Measurements from ENCODE around the gene DOP1A. TPM values are rescaled to one million over a fixed set of nuclear protein-coding genes. Genes with fewer than 3 reads are reported as not detected.

Gene DOP1A
- total and polyA plus RNA-seq, 2 of the 13 experiments (the other 11 are each of a cell fraction or from before 2014, with no cell fraction given), result 5.2 to 16.7 TPM

DNA sequence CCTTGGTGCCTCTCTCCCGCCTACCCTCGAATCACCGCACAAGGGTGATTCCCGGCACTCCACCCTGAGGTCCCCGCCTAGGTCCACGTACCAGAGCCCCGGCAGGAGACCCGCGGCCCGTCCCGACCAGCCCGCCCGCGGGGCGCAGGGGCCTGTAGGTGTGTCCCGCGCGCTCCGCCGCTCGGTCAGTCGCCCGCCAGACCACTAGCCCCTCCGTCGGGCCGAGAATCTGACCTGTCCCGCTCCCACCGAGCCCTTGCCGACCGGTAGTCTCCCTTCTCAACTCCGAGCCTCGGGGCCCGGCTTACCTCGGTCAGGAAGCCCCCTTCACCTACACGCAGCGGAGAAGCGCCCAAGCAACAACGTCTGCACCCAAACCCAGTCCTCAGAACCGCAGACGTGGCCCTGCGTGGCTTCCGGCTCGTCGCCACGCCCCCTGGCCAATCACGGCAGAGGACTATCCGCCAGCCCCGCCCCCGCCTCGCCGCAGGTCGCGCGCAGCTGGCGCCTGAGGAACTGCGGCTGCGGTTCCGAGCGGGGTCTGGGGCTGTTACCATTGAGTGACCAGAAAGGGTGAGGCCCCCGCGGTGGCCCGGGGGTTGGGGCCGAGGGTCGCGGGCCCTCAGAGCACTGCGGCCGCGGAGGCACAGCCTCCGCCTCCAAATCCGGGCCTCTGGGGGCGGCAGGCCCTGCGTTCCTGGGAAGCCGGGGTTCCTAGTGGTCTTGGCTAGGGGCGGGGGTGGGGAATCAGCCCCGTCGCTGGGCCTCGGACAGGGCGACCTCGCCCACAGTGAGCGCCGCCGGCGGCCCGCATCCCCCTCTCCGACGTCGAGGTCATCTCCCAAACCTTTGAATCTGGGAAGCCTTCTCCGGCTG lies 125.6 kb downstream of the DOP1A start, which contains the start of the genes PGM3 and RWDD2A (continued):
- no peak for TF ChIP-seq ARID2 (CRISPR knock-in tag; IDR thresholded peaks at IDR 0.05; ENCODE audit: borderline replicate concordance)
- TF ChIP-seq ZSCAN25 (CRISPR knock-in tag; IDR thresholded peaks at IDR 0.05), result peak; percentile 60; the same call in 1 of the 2 replicates
- no peak for TF ChIP-seq FOXM1 (CRISPR knock-in tag; IDR thresholded peaks at IDR 0.05)
- no peak for TF ChIP-seq SOX6 (IDR thresholded peaks at IDR 0.05)
- TF ChIP-seq SOX6 (CRISPR knock-in tag; IDR thresholded peaks at IDR 0.05), result peak; percentile 33
- TF ChIP-seq, protein P1, sequence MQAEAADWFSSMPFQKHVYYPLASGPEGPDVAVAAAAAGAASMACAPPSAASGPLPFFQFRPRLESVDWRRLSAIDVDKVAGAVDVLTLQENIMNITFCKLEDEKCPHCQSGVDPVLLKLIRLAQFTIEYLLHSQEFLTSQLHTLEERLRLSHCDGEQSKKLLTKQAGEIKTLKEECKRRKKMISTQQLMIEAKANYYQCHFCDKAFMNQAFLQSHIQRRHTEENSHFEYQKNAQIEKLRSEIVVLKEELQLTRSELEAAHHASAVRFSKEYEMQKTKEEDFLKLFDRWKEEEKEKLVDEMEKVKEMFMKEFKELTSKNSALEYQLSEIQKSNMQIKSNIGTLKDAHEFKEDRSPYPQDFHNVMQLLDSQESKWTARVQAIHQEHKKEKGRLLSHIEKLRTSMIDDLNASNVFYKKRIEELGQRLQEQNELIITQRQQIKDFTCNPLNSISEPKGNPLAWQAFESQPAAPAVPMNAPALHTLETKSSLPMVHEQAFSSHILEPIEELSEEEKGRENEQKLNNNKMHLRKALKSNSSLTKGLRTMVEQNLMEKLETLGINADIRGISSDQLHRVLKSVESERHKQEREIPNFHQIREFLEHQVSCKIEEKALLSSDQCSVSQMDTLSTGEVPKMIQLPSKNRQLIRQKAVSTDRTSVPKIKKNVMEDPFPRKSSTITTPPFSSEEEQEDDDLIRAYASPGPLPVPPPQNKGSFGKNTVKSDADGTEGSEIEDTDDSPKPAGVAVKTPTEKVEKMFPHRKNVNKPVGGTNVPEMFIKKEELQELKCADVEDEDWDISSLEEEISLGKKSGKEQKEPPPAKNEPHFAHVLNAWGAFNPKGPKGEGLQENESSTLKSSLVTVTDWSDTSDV (CRISPR knock-in tag; IDR thresholded peaks at IDR 0.05), result peak; percentile 90; the same call in 1 of the 2 replicates
- TF ChIP-seq ZNF772 (CRISPR knock-in tag; IDR thresholded peaks at IDR 0.05), result peak; percentile 79; the same call in 1 of the 2 replicates
- peak; percentile 98 for TF ChIP-seq PHF8 (CRISPR knock-in tag; IDR thresholded peaks at IDR 0.05)
- TF ChIP-seq GFI1 (CRISPR knock-in tag; IDR thresholded peaks at IDR 0.05; ENCODE audit: borderline replicate concordance), result peak; percentile 73; the same call in 1 of the 2 replicates
- TF ChIP-seq ZNF121 (CRISPR knock-in tag; IDR thresholded peaks at IDR 0.05), result peak; percentile 77
- peak; percentile 56; the same call in 1 of the 2 replicates for TF ChIP-seq SNAPC2 (CRISPR knock-in tag; IDR thresholded peaks at IDR 0.05)
- TF ChIP-seq ZNF766 (CRISPR knock-in tag; IDR thresholded peaks at IDR 0.05; ENCODE audit: borderline replicate concordance), result peak; percentile 62; the same call in 1 of the 2 replicates
- TF ChIP-seq ZNF598 (CRISPR knock-in tag; IDR thresholded peaks at IDR 0.05; ENCODE audit: borderline replicate concordance), result peak; percentile 50; the same call in 1 of the 2 replicates
- TF ChIP-seq ZSCAN30 (CRISPR knock-in tag; IDR thresholded peaks at IDR 0.05), result 0 out of 2 replicates have a peak, but pooled peaks have one; percentile 52
- 0 out of 2 replicates have a peak, but pooled peaks have one; percentile 24 for TF ChIP-seq RXRB (CRISPR knock-in tag; IDR thresholded peaks at IDR 0.05; ENCODE audit: borderline replicate concordance)
- TF ChIP-seq ZNF879 (CRISPR knock-in tag; IDR thresholded peaks at IDR 0.05), result no peak
- peak; percentile 75; the same call in 1 of the 2 replicates for TF ChIP-seq ZNF274 (CRISPR knock-in tag; IDR thresholded peaks at IDR 0.05)
- TF ChIP-seq ZZZ3 (CRISPR knock-in tag; IDR thresholded peaks at IDR 0.05; ENCODE audit: borderline replicate concordance), result 0 out of 2 replicates have a peak, but pooled peaks have one; percentile 15
- peak; percentile 84 for TF ChIP-seq ASH2L (IDR thresholded peaks at IDR 0.05; ENCODE audit: insufficient read length, low read depth, low read length)
- TF ChIP-seq ZNF776 (CRISPR knock-in tag; IDR thresholded peaks at IDR 0.05), result peak; percentile 45; the same call in 1 of the 2 replicates
- TF ChIP-seq, protein P2, sequence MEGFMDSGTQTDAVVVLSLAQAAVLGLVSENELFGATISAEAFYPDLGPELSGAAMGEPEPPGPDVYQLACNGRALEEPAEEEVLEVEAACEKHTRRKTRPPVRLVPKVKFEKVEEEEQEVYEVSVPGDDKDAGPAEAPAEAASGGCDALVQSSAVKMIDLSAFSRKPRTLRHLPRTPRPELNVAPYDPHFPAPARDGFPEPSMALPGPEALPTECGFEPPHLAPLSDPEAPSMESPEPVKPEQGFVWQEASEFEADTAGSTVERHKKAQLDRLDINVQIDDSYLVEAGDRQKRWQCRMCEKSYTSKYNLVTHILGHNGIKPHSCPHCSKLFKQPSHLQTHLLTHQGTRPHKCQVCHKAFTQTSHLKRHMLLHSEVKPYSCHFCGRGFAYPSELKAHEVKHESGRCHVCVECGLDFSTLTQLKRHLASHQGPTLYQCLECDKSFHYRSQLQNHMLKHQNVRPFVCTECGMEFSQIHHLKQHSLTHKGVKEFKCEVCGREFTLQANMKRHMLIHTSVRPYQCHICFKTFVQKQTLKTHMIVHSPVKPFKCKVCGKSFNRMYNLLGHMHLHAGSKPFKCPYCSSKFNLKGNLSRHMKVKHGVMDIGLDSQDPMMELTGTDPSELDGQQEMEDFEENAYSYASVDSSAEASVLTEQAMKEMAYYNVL (CRISPR knock-in tag; IDR thresholded peaks at IDR 0.05; ENCODE audit: borderline replicate concordance), result peak; percentile 71; the same call in 1 of the 2 replicates
- TF ChIP-seq MED1 (CRISPR knock-in tag; IDR thresholded peaks at IDR 0.05), result peak; percentile 81
- no peak for TF ChIP-seq NONO (IDR thresholded peaks at IDR 0.05)
- TF ChIP-seq NONO (CRISPR knock-in tag; conservative IDR thresholded peaks at IDR 0.05), result peak; percentile 76
- 0 out of 2 replicates have a peak, but pooled peaks have one; percentile 40 for TF ChIP-seq ZNF33B (CRISPR knock-in tag; IDR thresholded peaks at IDR 0.05)
- 0 out of 2 replicates have a peak, but pooled peaks have one; percentile 36 for TF ChIP-seq REL (CRISPR knock-in tag; conservative IDR thresholded peaks at IDR 0.05)
